ENCODE data around the gene SEC14L2.

The SEC14L2 gene

DNA sequence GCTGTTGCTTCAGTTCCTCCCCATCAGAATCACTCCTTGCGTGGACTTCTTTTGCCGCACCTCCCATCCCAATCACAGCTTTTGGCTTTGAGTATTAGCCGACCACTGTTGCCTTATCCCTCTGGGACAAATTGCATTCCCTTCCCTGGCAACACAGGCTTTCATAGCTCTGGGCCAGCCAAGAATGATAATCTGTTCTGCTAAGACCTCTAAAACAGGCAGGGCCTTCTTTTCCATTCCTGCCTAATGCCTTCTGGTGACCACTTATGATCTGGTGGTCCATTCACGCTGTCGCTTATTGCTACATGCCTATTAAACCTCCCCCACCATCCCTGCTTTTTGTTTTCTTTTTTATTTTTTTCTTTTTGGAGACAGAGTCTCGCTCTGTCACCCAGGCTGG is 9.6 kb downstream of the SEC14L2 start:
- no peak for DNase-seq

DNA sequence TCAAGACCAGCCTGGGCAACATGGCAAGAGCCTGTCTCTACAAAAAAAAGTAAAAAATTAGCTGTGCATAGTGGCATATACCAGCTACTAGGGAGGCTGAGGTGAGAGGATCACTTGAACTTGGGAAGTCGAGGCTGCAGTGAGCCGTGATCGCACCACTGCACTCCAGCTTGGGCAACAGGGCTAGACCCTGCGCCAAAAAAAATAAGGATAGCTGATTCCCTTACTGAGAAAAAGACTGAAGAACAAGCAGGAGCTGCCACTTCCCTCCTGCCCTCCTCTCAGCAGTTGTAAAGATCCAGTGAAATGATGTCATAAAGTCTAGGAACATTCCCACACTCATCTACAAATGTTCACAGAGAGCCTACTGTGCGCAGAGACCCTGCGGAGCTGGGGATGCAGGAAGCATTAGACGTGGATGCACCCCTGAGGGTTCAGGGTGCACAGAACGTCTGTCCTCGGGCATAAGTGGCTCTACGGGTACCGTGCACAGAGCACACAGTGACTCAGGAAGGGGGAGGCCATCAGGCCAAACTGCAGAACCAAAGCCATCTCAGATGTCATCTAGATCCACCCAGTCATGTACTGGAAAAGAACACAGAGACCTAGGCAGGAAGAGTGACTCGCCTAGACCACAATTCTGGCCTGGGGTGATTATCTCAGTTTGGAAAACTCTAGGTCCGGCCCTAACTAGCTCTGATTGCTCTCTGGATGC is 11.7 kb downstream of the SEC14L2 start:
- peak; percentile 44 for DNase-seq

DNA sequence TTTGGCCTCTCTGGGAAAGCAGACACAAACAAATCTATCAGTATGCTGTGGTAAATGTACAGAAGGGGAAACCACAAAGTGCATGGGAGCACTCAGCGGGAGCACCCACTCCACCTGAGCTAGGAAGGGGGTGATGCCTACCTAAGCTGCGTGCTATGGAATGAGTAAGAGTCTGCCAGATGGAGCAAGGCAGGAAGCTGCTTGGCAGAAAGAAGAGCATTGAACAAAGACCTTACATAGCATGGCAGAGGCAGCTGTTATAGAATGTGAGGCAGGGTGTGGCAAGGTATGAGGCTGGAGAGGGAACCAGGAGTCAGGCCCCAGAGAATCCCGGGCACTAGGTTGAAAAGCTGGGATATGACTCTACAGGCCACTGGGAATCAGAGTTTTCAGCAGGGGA is 15.0 kb downstream of the SEC14L2 start:
- DNase-seq = no peak

DNA sequence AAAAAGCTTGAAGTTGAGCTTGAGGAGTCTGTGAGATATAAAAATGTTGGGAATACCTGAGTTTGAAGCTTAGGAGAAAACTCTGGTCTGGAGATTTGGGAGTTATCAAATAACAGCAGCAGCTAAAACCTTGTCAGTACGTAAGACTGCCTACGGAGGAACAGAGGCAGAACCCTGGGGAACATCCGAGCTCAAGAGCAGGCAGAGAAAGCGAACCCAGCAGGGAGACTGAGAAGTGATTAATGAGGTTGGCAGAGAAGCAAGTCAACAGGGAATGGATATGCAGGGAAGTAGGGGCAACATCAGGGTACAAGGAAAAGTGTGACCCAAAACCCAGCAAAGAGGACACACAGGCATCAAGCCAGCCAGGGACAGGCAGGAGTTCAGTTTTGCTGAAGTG is 16.2 kb downstream of the SEC14L2 start:
- DNase-seq = no peak

DNA sequence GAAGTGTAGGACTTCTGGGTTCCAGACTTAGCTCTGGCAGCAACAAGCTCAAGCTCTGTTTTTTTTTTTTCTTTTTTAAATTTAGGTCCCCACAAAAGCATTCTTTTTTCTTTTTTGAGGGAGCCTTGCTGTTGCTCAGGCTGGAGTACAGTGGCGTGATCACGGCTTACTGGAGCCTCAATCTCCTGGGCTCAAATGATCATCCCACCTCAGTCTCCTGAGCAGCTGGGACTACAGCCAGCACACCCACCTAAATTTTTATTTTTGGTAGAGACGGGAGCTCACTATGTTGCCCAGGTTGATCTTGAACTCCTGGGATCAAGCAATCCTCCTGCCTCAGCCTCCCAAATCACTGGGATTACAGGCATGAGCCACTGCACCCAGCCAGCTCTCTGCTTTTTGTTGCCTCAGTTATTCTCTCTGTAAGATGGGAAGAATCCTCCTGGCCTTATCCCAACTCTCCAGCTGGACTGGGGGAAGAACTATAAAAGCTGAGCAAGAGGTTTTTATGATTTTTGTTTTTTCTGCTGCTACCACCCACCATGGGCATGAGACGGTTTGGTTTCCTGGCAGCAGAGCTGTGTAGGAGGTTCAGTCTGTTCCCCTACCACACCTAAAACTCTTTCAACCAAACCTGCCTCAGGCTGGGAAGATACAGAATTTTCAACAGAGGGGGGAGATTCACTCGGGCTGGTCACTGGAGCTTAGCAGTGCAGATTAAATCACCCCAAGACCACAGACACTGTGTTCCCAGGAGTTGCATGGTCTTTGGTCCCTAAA is 17.1 kb downstream of the SEC14L2 start:
- DNase-seq = no peak

DNA sequence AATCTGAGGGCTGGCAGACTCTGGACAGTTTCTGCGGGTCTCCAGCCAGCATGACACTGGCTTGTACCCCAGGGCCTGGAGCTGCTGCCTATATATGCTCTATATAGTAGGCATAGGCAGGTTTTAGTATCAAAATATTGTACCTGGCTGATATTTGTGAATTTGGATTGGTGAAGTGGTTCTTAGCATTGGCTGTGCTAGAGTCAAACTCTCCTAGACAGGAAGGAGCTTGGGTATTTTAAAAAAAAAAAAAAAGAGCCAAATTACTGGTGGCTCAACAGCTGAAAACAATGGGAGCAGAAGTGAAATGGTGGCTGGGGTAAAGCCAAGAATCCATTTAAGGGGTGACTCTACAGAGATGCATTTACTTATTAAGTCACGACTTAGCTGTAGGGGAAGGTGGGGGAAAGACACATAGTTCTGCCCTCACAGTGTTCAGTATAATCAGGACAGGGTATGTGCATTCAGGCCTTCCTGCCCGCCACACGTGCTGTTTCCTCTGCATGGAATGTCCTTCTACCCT is 17.8 kb downstream of the SEC14L2 start:
- DNase-seq = no peak

DNA sequence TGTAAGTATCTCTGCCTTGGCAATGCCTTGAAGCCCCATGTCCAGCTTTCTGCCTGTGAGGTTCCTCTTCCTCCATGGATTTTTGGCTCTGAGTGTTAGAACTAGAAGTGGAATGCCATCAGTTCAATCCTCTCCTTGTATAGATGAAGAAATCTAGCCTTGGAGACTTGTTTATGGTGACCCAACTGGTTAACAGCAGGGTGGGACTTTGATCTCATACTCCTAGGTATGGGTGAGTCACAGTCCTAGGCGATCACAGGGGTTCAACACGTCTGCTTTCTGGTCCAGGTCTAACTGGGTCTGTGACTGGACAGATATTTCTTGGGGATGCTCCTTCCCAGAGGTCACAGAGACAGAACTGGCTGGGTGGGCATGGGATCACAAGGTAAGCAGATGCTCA is 19.6 kb downstream of the SEC14L2 start:
- DNase-seq = no peak

DNA sequence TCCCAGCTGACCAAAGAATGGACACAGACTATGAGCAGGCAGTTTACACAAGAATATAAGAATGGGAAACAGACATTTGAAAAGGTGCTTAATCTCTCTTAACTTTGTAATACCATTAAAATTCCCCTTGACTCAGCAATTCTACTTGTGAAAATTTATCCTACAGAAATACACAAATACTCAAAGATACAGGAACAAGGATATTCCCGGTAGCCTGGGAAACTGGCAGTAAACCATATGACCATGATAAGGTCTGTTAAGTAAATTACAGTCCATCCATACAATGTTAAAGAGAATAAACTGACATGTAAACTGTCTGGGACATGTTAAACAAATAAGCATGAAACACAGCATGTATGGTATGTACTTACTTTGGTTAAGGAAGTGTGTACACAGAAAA is 20.0 kb downstream of the SEC14L2 start:
- DNase-seq = no peak

DNA sequence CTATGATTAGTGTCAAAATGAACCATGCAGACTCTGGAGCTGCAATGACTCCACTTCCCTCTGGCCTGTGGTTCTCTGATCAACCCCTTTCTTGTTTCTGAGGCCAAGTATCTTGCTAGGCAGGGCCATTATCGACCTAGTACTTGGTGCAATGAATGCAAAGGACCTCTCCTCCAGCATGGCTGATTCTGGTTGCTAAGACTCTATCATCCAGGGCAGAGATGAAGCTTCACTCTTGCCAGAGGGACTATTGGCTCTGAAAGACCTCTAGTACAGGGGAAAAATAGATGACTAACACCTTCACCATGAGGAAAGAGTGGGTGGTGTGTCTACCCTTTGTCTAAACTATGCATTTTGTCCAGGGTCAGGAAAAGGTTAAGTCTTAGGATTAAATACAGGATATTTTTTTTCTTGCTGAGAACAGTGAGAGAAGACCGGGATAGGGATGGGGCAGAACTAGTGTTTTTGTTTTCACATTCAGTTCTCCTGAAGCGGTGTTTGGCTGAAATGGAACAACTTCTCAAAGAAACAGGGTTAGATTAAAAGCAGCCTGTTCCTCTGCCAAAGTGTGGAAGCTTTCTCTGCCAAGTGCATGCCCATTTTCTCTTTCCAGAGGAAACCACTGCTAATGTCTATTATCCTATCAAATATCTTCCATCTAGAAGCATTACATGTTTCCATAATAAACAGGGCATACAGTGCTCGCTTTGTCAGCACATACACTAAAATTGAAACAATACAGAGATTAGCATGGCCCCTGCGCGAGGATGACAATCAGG is 23.7 kb downstream of the SEC14L2 start:
- DNase-seq = no peak

DNA sequence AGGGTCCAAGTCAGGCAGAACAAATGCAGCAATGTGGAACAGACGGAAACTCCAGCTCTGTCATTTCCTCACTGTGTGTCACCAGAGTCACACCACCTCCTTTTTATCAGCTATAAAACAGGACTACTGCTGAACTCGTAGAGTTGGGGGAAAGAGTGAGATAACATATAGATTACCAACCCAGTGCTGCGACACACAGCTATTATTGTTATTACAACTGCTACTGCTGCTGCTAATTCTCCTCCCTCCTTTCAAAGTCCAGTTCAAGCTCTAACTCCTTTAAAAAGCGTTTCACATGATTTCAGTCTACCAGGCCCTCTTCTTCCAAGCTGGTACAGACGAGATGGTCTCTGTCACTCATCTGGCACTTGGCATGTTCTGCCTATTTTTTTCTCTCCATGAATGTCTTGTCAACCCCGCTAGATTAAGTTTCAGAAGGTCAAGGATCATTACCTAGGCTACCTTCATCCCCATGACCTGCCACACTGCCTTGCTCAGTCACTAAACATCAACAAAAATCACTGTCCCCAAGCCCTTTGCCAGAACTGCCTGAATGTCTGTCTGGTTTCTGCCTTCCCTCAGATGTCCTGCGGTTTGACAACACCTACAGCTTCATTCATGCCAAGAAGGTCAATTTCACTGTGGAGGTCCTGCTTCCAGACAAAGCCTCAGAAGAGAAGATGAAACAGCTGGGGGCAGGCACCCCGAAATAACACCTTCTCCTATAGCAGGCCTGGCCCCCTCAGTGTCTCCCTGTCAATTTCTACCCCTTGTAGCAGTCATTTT is 25.1 kb downstream of the SEC14L2 start:
- no peak for DNase-seq

DNA sequence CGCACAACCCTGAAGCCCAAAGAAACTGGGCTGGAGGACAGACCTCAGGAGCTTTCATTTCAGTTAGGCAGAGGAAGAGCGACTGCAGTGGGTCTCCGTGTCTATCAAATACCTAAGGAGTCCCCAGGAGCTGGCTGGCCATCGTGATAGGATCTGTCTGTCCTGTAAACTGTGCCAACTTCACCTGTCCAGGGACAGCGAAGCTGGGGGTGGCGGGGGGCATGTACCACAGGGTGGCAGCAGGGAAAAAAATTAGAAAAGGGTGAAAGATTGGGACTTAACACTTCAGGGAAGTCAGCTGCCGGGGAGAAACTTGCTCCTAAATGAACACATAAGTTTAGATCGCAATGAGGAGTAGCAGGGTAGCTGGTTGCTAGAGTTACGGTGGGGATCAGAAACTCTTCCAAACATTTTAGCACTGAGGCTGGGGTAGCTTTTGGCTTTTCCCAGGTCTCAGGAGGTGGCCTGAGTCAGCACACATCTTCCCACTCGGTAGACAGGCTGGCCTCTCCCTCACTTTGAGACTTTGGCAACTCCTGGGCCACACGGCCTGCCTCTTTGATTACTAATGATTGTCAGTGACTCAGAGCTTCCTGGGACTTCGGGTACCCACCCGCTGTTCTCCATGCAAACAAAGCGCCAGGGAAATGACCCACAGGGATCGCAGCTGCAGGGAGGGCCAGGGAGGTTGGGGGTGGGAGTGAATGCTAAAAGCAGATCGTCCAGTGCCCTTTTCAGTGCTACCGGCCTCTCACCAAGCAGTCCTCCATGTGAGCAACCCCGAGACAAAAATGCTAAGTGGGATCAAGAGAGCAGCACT is 25.9 kb downstream of the SEC14L2 start:
- peak; percentile 53 for DNase-seq

DNA sequence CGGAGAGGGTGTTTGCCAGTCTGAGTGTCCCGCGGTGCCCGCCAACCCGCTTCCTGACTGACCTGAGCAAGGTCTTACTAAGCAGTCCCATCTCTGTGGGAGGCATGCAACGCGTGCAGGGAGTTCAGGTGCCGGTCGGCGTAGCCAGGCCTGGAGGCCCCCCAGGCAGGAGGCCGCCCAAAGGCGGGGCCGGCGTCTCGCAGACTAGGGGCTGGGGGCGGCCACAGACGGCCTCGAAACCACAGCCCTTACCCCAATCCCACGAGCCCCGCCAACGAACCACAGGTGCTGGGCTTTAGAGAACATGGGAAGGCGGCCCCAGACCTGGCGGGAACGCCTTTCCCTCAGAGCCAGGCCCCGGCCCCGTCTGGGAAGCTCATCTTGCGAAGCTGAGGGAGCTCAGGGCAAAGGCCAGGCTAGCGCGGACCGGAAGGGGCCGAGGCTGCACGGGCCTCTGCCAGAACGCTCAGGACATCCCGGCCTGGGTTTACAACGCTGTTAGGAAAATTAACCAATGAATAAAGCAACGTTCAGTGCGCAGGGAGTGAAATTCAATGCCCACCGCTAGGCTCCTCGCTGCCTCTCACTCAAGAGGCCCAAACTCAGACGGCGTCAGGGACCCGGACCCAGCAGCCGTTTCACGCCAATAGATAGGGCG is 26.6 kb downstream of the SEC14L2 start:
- no peak for DNase-seq

DNA sequence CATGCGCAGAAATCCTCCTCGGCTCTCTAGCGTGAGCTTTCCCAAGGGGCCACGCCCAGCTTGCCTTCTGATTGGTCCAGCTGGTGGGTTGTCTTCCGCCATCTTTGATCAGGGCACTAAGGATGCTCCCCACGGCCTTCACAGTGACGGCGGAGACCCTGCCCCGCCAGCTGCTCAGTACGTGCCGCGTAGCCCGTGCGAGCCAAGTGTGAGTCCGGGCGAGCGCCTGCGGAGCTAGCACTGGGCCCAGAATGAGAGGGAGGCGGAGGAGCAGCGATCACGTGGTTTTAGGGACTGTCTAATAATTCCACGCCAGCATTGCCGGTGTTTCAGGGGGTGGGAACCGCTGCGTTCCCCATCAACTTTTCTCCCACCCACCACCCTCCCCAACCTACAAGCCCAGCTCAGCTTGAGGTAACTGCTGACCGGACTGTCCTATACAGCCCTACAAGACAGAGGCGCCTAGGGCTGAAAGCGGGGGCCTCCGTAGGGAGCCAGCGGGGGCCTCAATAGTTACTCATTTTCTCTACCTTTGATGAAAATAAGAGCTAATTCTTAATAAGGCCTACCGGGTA is 27.2 kb downstream of the SEC14L2 start:
- DNase-seq = peak; percentile 99

DNA sequence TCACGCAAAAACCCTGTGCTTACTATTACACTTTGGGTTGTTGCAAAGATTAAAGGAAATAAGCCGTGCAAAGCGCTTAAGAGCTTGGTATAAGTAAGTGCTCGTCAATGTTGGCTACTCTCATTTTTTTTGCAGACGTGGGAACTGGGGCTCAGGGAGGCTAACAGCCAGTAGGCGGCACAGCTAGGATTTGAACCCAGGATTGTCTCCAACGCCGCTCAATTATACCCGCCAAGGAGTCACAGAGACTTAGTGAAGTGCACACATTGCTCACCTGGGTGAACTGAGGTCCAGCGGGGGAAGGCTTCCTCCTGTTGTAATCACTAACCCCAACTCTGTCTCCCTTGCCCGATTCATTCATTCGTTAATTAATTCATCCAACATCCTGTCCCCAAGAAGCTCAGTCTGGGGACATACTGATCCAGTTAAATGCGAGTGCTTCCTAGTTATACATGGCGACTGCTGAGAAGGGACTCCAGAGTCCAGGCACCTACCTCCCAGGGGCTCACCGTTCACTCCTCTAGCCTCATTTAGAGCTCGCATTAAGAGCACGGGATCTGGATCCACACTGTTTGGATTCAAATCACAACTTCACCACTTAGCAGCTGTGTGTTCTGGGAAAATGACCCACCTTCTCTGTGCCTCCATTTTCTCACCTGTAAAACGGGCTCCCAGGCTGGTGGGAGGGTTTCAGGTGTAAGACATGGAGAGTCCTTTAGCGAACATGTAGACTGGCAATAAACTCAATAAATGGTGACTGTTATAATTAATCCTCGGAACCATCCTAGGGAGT is 27.9 kb downstream of the SEC14L2 start:
- no peak for DNase-seq

DNA sequence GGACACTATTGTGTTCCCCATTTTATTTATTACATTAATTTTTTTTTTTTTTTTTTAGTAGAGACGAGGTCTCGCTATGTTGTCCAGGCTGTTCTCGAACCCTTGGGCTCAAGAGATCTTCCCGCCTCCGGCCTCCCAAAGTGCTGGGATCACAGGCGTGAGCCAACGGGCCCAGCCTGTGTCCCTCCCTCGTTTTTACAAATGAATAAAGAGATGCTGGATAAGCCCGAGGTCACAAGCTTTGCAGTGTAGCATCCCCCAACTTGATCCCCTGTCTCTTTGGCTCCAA is 28.5 kb downstream of the SEC14L2 start:
- DNase-seq = no peak

DNA sequence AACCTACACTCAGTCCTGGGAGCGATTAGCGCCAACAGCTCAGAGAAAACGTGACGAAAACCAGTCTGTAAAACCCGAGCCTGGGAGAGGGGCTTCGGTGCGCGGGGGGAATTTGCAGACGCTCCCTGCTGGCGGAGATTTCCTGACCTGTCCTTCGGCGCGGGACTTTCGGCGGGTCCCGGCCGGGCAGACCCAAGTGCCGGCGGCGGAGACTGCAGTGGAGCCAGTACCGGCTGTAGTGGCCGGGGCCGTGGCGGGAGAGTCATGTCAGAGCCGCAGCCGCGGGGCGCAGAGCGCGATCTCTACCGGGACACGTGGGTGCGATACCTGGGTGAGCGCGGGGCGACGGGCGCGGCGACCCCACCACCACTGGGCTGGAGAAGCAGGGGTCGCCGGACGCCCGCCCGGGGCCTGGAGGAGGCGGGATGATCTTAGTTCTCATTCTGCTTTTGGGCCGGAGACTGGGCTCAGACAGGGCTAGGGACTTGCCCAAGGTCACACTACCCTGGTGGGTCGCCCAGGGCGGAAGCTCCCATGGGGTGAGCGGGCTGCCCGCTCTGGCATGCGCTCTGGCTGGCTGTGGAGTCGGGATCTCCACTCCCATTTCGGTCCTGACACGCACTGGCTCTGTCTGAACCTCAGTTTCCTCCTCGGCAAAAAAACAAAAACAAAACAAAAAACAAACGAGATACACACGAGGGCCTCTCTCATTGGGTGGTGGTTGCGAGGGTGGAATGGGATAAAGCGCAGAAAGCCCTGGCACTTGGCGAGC is 29.0 kb downstream of the SEC14L2 start, which contains the start of gene MTFP1:
TSS of gene MTFP1 (plus strand) at position 153 of the 772 bp plus-strand sequence. CDS start at position 265, 112 bp downstream.
- peak; percentile 28 for DNase-seq

DNA sequence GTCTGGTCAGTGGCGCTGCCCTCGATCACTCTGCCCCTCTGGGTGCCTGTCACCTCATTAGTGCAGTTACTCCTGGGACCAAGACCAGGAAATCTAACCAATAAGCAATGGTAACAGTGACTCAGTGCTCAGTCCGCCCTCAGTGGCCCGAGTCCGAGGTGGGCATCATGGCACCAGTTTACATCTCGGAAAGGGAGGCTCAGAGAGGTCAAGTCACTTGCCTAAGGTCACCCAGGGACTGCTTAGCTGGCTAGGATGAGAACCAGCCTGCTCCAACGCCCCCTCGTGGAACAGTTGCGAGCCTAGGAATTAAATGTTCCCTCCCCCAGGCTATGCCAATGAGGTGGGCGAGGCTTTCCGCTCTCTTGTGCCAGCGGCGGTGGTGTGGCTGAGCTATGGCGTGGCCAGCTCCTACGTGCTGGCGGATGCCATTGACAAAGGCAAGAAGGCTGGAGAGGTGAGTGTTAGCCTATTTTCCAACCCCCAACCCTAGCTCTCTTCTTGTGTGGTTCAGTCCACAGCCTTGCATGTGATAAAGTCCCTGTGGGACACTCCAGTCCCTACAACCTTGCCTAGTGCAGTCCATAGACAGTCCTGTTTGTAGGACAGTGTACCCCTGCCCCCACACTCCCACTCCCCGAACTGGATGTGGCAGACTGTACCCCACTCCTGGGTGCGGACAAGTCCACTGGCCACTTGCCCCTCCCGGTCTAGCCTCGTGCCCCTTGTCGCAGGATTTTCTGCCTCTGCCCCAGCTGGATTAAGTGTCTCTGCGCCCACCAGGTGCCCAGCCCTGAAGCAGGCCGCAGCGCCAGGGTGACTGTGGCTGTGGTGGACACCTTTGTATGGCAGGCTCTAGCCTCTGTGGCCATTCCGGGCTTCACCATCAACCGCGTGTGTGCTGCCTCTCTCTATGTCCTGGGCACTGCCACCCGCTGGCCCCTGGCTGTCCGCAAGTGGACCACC is 29.9 kb downstream of the SEC14L2 start:
- peak; percentile 84 for DNase-seq

DNA sequence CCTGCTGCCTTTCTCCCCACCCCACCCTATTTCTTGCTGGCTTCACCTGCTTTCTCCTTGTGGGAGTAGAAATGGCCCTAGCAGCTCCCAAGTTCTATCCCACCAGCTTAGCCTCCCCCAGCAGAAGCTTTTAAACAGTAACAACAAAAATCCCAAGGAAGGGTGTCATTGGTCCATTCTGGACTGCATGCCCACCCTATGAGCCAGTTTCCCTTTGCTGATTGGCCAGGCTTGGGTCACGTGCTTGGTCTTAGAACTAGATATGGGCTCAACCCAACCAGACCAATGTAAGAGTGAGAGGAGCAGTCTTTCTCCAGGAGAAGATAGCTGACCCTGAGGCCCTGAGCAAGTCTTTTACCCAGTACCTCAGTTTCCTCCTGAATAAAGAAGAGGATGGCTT is 31.1 kb downstream of the SEC14L2 start:
- no peak for DNase-seq

Measured in MV-4-11 (cell line).